Cardiac ventricle fibroblast (primary cell): ENCODE measurements around the gene AKT1. TPM values are rescaled to one million over a fixed set of nuclear protein-coding genes. Genes with fewer than 3 reads are reported as not detected.

Experiments used
- total RNA-seq: library from RNA; depleted of rRNA; stranded (reverse); fragments of >200 nt; gene quantifications from 2 replicates; pipeline ENCODE4 v1.2.3, GENCODE V29; 2015

Gene AKT1
- 79.4 and 83.0 TPM in 2 replicates for total RNA-seq

DNA sequence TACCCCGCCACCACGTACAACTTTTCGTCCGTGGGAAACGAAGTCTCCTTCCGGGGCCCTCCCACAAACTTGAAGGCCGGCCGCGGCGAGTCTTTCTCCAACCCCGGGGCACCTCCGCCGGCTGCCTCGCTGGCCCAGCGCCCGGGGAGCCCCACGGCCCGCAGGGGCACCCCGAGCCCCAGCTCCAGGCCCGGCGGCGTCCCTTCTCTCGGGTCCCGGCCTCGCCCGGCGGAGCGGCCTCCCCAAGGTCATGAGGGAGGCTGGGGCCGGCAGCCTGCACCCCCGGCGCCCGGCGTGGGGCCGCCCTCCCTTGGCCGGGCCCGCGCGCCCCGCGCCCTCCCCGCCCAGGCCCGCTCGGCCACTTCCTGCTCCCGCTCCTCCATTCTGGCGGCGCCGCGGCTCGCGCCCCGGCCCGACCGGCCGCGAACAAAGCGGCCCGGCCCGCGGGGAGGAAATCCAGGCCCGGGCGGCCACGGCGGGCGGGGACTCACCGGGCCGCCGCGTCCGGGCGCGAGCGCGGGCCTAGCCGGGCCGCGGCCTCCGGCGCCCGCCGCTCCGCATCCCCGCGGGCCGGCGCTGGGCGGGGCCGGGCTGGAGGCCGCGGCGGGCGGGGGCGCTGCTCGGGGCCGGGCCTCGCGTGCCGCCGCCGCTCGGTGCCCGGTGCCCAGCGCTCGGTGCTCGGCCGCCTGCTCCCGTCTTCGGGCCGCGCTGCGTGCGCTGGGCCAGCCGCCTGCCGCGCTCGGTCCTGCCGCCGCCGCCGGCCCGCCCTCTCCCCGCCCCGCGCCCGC is at the start of gene AKT1:
Gene AKT1 (minus strand): TSS at position 756 of the 788 bp plus-strand sequence. CDS start 3,105 bp downstream, outside the sequence.

DNA sequence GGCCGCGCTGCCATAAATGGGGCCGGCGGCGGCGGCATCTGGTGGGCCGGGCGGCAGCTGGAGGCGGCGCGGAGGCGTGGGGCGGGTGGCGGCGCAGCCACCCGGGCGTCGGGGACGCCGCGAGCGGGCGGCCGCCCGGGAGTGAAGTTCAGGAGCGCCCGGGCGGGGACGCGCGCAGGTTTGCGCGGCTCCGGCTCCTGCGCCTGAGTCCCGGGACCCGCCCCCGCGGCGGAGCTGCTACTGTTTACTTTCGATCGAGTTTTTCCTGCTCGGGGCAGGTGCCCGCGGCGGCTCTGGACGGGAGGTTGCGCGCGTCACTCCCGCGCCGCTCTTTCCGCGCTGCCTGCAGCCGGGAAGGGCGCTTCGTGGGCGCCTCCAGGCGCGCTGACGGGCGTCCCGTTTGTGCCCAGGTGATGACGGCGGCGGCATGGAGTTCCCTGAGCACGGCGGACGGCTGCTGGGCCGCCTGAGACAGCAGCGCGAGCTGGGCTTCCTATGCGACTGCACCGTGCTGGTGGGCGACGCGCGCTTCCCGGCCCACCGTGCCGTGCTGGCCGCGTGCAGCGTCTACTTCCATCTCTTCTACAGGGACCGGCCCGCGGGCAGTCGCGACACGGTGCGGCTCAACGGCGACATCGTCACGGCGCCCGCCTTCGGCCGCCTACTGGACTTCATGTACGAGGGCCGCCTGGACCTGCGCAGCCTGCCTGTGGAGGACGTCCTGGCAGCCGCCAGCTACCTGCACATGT is 5.4 kb upstream of the AKT1 start, which contains the start of gene ZBTB42:
Gene ZBTB42 (plus strand): TSS at position 331 of the 749 bp plus-strand sequence. CDS start 97 bp downstream, at position 428.

DNA sequence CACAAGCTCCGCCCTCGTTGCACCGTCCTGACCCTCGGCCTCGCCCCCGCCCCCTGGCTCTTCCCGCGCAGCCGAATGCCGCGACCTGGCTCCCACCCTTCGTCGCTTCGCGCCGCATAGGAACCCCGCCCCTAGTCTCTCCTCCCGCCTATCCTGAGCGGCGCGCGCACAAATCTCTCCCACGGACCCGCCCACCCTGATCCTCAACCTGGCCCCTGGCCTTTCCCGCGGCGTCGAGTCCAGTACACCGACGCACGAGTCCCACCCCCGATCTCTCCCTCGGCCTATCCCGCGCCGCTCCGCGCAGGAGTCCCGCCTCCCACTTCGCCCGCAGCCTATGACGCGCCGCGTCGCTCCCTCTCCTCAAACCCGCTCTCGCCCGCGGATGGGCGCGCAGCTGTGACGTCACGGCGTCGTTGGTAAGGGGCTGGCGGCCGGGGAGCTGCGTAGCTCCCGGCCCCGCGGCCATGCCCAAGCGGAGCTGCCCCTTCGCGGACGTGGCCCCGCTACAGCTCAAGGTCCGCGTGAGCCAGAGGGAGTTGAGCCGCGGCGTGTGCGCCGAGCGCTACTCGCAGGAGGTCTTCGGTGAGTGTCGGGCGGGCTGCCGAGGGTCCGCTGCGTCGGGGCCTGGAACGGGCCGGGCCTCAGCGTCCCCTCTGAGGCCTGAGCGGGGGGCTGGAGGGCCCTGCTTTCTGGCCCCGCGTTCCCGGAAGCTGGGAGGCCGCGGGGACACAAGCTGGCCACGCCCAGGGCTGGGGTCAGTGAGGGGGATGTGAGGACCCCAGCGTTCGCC is 42.6 kb downstream of the AKT1 start, which contains the start of gene SIVA1:
Gene SIVA1 (plus strand): TSS at position 413 of the 793 bp plus-strand sequence. CDS start 55 bp downstream, at position 468.

DNA sequence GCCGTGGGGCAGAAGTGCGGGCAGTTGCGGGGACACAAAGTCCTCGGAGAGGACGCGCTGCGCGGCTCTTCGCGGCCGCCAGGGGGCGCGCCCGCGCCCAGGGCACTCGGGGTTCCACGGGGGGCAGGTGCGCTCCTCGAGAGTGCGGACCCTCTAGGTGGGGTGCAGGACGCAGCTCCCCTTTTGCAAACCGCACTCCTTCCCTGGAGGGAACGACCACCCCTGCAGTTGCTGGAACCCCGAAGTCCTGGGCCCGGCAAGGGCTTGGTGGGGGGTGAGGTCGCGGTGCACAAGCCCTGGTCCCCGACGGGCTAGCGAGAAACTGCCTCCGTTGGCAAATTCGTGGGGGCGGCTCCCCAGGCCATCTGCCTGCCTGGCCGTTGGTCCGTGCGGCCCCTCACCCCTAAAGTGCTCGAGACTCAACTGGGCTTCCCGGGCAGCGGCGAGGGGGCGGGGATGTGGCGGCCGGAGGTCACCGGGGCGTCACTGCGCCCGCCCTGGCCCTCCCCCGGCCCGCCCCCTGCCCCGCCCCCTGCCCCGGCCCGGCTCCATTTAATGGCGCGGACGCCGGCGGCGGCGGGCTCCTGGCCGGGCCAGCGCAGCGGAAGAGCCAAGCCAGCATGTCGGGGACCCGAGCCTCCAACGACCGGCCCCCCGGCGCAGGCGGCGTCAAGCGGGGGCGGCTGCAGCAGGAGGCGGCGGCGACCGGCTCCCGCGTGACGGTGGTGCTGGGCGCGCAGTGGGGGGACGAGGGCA is 71.7 kb downstream of the AKT1 start, which contains the start of gene ADSS1:
Gene ADSS1 (plus strand): TSS at position 579 of the 756 bp plus-strand sequence. CDS start 42 bp downstream, at position 621.

Other genes with a start within 250 kb of the AKT1 start
- gene C14orf180, start 216.0 kb downstream of the AKT1 start, total RNA-seq, result not detected in 2 replicates
- not detected in 2 replicates for gene TMEM179, start 191.0 kb downstream of the AKT1 start, total RNA-seq
- gene INF2, start 106.1 kb downstream of the AKT1 start, total RNA-seq, result 52.0 and 52.7 TPM in 2 replicates
- gene ADSS1, start 71.5 kb downstream of the AKT1 start, total RNA-seq, result 7.1 and 9.4 TPM in 2 replicates
- gene SIVA1, start 42.6 kb downstream of the AKT1 start, total RNA-seq, result 174 and 204 TPM in 2 replicates
- 2.2 and 3.1 TPM in 2 replicates for gene ZBTB42, start 5.4 kb upstream of the AKT1 start, total RNA-seq
- gene CEP170B, start 69.5 kb upstream of the AKT1 start, total RNA-seq, result 10.3 and 12.1 TPM in 2 replicates
- 0.05 TPM in 1 of 2 replicates, not detected in the other for gene PLD4, start 129.1 kb upstream of the AKT1 start, total RNA-seq
- gene AHNAK2, start 182.6 kb upstream of the AKT1 start, total RNA-seq, result 56.2 and 56.9 TPM in 2 replicates
- gene CLBA1, start 190.0 kb upstream of the AKT1 start, total RNA-seq, result 3.1 and 6.6 TPM in 2 replicates
- 4.8 and 7.3 TPM in 2 replicates for gene CDCA4, start 225.3 kb upstream of the AKT1 start, total RNA-seq